ENCODE results near the gene ADRA1B. TPM values are rescaled to one million over a fixed set of nuclear protein-coding genes. Genes with fewer than 3 reads are reported as not detected.
"Not testable (repeated sequence)": the region's sequence is repeated elsewhere in the genome, so short reads cannot be mapped to it uniquely, and the experiment has no call there.

The ADRA1B gene
- total RNA-seq, 1 donor from 2014 or later = 0.66 TPM

DNA sequence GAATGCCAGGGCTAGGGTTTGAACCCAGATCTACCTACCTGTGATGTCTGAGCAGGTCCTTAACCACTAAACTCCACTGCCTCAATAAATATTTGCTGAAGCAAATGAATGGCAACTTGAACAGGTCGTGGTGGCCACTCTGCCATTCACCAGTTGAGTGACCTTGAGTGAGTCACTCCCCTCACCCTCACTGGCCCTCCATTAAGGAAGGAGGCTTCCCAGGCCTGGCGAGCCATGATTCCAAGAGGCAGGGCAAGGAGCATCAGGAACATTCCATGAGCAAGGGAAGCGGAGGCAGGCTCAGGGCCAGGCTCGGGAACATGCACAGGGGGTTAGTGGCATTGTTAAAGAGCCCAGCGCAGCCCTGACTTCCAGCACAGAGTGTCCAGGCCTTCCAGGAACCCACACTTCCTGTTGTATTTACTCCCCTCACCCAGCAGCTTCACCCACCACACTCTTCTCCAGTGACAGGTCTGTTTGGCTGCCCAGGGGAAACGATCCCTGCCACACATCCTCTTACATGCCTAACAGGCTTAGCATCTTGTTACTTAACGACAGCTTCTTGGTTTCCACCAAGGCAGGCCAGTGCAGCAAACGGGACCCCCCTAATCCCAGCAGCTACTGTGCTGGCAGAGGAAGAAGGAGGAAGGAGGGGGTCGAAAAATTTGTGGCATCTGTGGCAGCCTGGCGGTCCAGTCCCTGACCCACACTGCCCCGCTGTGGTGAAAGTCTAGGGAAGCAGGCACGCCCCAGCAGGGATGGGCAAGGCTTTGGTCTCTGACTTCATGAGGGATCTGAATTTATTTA, 49.0 kb downstream of the ADRA1B start:
- TF ChIP-seq, protein P1, sequence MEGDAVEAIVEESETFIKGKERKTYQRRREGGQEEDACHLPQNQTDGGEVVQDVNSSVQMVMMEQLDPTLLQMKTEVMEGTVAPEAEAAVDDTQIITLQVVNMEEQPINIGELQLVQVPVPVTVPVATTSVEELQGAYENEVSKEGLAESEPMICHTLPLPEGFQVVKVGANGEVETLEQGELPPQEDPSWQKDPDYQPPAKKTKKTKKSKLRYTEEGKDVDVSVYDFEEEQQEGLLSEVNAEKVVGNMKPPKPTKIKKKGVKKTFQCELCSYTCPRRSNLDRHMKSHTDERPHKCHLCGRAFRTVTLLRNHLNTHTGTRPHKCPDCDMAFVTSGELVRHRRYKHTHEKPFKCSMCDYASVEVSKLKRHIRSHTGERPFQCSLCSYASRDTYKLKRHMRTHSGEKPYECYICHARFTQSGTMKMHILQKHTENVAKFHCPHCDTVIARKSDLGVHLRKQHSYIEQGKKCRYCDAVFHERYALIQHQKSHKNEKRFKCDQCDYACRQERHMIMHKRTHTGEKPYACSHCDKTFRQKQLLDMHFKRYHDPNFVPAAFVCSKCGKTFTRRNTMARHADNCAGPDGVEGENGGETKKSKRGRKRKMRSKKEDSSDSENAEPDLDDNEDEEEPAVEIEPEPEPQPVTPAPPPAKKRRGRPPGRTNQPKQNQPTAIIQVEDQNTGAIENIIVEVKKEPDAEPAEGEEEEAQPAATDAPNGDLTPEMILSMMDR (IDR thresholded peaks at IDR 0.05; ENCODE audit: partially characterized antibody, unreplicated experiment) = peak; percentile 62
- no peak overlapping the region for H3K4me3 Mint-ChIP-seq (ENCODE audit: unreplicated experiment)
- peak; percentile 76 for DNase-seq
- H3K27me3 Mint-ChIP-seq (ENCODE audit: unreplicated experiment) = no peaks in the 10 kb centered on the region
- no peak overlapping the region for H3K27ac Mint-ChIP-seq (ENCODE audit: unreplicated experiment)
- H3K4me1 Mint-ChIP-seq (ENCODE audit: low read depth, unreplicated experiment) = no peaks in the 10 kb centered on the region
- no peaks in the 10 kb centered on the region for H3K36me3 Mint-ChIP-seq (ENCODE audit: unreplicated experiment)
- H3K9me3 Mint-ChIP-seq (ENCODE audit: unreplicated experiment) = no peaks in the 10 kb centered on the region

DNA sequence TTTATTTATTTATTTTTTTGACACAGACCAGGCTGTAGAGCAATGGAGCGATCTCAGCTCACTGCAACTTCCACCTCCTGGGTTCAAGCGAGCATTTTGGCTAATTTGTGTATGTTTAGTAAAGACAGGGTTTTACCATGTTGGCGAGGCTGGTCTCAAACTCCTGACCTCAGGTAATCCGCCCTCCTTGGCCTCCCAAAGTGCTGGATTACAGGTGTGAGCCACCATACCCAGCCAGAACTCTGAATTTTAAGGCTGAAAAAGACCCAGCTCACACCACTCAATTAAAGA, 49.5 kb downstream of the ADRA1B start:
- not testable (repeated sequence) for H3K27ac Mint-ChIP-seq (ENCODE audit: unreplicated experiment); H3K4me3 Mint-ChIP-seq (ENCODE audit: unreplicated experiment); H3K36me3 Mint-ChIP-seq (ENCODE audit: unreplicated experiment); H3K9me3 Mint-ChIP-seq (ENCODE audit: unreplicated experiment); H3K27me3 Mint-ChIP-seq (ENCODE audit: unreplicated experiment); DNase-seq; H3K4me1 Mint-ChIP-seq (ENCODE audit: low read depth, unreplicated experiment)

DNA sequence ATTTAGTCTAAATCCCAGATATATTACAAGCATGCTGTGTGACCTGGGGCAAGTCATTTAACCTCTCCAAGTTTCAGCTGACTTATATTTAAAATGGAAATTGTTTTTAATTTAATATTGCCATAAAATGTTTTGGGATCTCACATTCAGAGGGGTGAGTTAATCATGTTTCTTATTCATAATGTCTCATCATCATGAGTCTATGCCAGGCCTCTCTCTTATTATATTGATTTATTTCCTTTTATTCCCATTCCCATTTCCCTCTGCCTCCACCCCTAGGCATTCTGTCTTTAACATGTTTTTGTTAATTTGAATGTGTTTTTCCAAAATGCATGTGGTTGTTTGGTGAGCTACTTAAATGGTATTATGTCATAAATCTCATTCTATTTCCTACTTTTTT, 53.7 kb downstream of the ADRA1B start:
- DNase-seq = no peak
- H3K4me1 Mint-ChIP-seq (ENCODE audit: low read depth, unreplicated experiment) = no peaks in the 10 kb centered on the region
- H3K4me3 Mint-ChIP-seq (ENCODE audit: unreplicated experiment) = no peak overlapping the region
- H3K9me3 Mint-ChIP-seq (ENCODE audit: unreplicated experiment) = peaks cover 6% of the 10 kb centered on the region
- TF ChIP-seq, protein P1 (IDR thresholded peaks at IDR 0.05; ENCODE audit: partially characterized antibody, unreplicated experiment) = no peak
- H3K27ac Mint-ChIP-seq (ENCODE audit: unreplicated experiment) = no peak overlapping the region
- H3K27me3 Mint-ChIP-seq (ENCODE audit: unreplicated experiment) = peaks cover 22% of the 10 kb centered on the region
- peaks cover 10% of the 10 kb centered on the region for H3K36me3 Mint-ChIP-seq (ENCODE audit: unreplicated experiment)

DNA sequence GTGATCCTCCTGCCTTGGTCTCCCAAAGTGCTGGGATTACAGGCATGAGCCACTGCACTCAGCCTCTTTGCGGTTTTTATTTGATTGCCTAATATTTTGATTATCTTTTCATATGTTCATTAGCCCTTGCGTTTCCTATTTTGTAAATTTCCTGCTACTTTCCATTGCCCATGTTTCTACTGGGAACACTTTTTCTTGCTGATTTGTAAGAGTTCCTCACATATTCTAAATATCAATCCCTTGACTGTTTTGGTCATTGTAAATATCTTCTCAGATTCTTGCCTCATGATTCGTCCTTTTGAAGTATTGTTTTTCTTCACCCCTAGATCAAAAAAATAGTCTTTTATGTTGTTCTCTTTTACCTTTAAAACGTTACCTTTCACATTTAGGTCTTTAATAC, 54.8 kb downstream of the ADRA1B start:
- no peaks in the 10 kb centered on the region for H3K4me1 Mint-ChIP-seq (ENCODE audit: low read depth, unreplicated experiment)
- peaks cover 6% of the 10 kb centered on the region for H3K9me3 Mint-ChIP-seq (ENCODE audit: unreplicated experiment)
- no peak for DNase-seq
- H3K4me3 Mint-ChIP-seq (ENCODE audit: unreplicated experiment) = peak overlapping the region; percentile 79
- peaks cover 10% of the 10 kb centered on the region for H3K36me3 Mint-ChIP-seq (ENCODE audit: unreplicated experiment)
- peaks cover 22% of the 10 kb centered on the region for H3K27me3 Mint-ChIP-seq (ENCODE audit: unreplicated experiment)
- TF ChIP-seq, protein P1 (IDR thresholded peaks at IDR 0.05; ENCODE audit: partially characterized antibody, unreplicated experiment) = no peak
- H3K27ac Mint-ChIP-seq (ENCODE audit: unreplicated experiment) = no peak overlapping the region

DNA sequence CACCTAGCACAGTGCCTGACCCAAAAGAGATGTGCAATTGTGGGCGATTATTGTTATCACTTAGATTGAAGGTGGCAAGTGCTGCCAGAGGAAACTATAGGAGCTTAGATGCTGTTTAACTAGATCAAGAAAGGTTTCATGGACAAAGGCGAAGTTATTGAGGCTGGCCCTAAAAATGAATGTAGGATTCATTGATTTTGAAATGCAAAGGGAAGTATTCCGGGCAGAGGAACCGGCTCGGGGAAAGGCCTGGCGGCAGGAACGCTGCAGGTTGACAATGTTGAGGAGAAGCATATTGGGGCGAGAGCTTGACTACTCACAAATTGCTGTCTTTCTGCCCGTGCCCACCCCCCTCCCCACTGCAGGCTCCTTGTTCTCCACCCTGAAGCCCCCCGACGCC, 55.2 kb downstream of the ADRA1B start:
- Mint-ChIP-seq H3K4me1 (ENCODE audit: low read depth, unreplicated experiment) (no peaks in the 10 kb centered on the region), H3K36me3 (ENCODE audit: unreplicated experiment) (peaks cover 10% of the 10 kb centered on the region), H3K27ac (ENCODE audit: unreplicated experiment) (no peak overlapping the region), H3K9me3 (ENCODE audit: unreplicated experiment) (peaks cover 6% of the 10 kb centered on the region), H3K27me3 (ENCODE audit: unreplicated experiment) (peaks cover 22% of the 10 kb centered on the region), H3K4me3 (ENCODE audit: unreplicated experiment) (peak overlapping the region; percentile 79)
- no peak for DNase-seq
- TF ChIP-seq, protein P1 (IDR thresholded peaks at IDR 0.05; ENCODE audit: partially characterized antibody, unreplicated experiment) = no peak
